GM15510 (cell line): ENCODE measurements around the gene CCDC102B.

Source experiments
- POLR2A ChIP-seq: IDR thresholded peaks from 3 replicates; pipeline ENCODE4 v1.6.1; 2011; ENCODE audit warnings: borderline replicate concordance; ENCODE audit not compliant: insufficient read length; ENCODE audit errors: extremely low read depth

Gene CCDC102B

DNA sequence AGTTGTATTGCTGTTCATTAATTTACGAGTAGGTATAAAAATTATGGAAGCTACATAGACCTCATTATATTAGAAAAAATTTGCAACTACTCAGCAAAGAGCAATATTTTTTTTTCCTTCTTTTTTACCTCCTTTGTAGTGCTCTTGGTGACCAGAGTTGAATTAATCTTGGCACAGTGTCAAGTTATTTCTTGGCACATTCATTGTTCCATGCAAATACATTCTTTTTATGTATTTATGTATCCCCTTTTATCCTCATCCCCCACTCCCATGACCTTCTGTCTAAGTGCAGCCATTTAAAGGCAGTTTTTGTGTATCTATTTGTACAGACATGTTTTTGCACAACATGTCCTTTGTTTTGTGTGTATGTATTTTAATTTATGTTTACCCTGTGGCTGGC is 224.5 kb downstream of the CCDC102B start:
- no peak for TF ChIP-seq POLR2A

- no peak for TF ChIP-seq POLR2A
Observed at GRCh38 chr18:69031571-69031970, 233.7 kb downstream of the CCDC102B start.

DNA sequence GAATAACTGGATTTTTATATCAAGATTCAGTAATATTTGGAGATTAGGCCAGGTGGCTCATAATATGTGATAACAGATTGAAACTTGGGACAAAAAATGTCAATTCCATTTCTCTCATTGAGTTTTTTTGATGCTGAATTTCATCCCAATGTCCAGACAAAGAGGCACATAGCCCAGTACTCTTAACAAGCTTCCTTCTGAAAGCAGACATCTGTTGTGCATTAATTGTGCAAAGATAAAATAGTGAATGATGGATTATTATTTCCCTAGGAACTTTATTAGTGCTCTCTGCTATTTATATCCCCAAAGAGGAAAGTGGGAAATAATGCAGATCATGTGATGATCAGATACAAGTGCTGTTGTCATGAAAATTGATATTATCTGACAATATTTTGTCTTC is 234.1 kb downstream of the CCDC102B start:
- TF ChIP-seq POLR2A: no peak

- TF ChIP-seq POLR2A: no peak
Observed at GRCh38 chr18:69035756-69036155, 237.9 kb downstream of the CCDC102B start.

- no peak for TF ChIP-seq POLR2A
Observed at GRCh38 chr18:69044215-69044614, 246.3 kb downstream of the CCDC102B start.

DNA sequence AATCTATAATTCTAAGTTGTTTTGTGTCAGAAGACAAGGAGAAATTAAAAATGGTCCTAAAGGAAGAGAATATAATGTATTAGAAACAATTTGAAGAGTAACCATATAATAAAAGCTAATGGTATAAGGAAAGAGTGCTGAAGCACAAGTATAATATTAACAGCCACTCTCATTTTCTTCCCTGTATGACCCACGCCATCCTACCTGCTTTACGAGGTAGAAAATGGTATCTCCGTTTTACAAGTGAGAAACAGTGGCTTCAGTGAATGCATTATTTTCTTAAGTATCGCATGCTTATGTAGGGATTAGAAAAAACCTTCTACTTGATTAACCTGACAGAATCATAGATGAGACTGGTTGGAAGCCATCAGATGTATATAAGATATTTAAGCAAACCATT is 266.2 kb downstream of the CCDC102B start:
- TF ChIP-seq POLR2A: no peak

DNA sequence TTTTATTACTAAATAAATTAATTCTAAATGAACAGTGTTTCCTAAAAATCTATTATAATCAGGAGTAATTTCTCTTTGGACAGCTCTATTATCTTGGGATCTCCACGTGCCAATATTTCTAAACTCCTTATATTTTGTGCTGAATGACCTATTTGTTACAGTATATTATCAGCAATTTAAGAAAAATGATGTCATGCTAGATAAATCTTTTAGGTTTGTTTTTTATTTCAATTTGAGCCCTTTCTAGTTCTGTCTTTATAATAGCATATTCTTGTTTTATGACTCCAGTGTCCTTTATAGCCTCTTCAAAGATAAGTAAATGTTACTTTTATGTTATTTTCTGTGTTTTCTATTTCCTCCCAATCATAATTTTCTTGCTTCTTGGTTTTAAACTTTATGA is 269.2 kb downstream of the CCDC102B start:
- TF ChIP-seq POLR2A: no peak

GRCh38 chr18:69071680-69072079 is 273.8 kb downstream of the CCDC102B start:
- no peak for TF ChIP-seq POLR2A

DNA sequence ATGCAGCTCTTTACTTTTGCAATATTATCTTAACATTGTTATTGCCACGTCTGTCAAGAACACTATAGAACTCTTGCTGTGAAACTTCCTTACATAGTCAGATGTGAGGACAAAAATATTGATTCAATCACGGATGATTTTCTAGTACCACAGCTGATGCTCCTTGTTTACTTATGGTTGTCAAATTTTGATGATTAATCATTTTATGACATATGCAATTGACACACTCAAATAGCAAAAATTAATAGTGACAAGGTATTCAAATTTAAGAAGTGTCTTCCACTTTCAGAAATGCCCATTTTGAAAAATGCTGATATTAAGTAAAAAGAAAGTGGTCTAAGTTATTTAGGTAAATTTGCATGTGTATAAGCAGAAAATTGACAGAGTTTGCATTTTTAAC is 284.0 kb downstream of the CCDC102B start:
- TF ChIP-seq POLR2A: no peak

- no peak for TF ChIP-seq POLR2A
Observed at GRCh38 chr18:69082499-69082898, 284.6 kb downstream of the CCDC102B start.

DNA sequence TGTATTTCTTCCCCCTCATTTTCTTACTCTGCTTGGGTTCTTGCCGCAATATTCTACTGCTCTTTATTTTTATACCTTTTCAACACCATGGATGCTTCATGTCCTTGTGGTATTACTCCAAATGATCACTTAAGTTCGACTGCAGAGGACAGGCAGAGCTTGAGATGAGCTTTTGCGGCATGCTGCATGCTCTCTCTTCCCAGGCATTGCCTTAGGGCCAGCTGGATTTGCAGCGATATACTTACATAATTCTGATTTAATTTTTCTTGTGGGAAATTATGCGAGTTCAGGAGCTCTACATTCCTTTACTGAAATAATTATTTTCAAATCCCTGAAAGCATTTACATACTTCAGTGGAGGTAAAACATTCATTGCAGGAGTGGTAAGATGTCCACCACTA is 288.1 kb downstream of the CCDC102B start:
- TF ChIP-seq POLR2A: no peak

GRCh38 chr18:69088973-69089372 is 291.1 kb downstream of the CCDC102B start:
- TF ChIP-seq POLR2A: no peak

DNA sequence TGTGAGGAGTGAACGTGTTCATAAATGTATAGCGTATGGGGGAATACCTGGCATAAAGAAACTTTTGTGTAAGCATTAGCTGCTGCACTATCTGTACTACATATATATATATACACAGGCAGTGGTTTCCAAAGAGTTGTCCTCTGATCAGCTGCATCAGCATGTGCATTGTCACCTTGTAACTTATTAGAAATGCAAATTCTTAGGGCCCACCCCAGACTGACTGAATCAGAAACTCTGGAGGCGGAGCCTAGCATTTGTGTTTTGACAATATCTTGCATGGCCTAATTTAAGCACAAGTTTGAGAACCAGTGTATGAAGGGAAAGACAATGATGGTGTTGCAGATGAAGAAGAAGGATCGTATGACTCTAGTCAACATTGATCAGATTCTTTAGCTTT is 299.5 kb downstream of the CCDC102B start:
- TF ChIP-seq POLR2A: no peak

- no peak for TF ChIP-seq POLR2A
Observed at GRCh38 chr18:69102959-69103358, 305.1 kb downstream of the CCDC102B start.
